NCI-H2081 treated with DMSO at 0.1 percent for 48 hours (cell line): ENCODE results near the gene GATA3.

Source experiments
- DNase-seq: peaks from one replicate; lab custom pipeline; 2025; lab: John Stamatoyannopoulos, UW

The GATA3 gene

DNA sequence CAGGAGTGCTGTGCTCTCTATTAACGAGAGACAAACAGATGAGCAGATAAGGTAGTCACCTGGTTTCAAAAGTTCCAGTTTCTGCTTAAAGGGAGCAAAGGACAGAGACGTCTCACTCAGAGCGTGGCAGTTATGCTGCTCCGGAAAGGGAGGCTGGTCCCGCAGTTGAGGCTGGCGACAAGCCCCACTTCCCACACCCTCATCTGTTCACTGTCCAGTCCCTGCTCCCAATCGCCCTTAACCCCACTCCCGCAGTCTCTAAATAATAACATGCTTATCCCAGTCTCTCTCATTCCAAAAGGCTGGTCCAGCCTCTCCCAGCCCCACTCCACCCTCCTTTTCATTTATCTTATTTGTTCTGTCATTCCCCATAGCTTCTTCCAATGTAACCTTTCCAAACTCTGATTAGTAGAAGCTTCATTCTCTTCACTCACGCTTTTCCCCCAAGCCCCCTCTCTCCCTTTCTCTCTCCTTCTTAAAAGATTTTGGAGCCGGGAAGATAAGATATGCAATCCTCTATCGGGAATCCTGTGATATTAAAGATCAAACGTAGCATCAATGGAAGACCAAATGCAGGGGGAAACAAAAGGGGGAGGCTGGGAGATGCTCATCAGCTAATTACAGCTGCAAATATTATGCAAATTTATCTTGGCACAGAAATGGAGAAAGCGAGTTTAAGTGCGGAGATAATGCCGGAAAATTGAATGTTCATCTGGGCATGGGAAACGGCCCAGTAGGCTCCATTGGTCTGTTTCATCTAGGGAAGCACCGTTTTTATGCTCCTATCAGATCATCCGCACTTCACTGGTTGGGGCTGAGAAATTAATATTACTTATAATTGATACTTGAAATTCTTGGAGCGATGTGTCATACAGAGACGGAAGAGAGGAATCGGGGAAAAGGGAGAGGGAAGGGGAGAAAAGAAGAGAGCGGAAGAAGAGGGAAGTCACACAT, 16.3 kb upstream of the GATA3 start:
- DNase-seq: no peak

DNA sequence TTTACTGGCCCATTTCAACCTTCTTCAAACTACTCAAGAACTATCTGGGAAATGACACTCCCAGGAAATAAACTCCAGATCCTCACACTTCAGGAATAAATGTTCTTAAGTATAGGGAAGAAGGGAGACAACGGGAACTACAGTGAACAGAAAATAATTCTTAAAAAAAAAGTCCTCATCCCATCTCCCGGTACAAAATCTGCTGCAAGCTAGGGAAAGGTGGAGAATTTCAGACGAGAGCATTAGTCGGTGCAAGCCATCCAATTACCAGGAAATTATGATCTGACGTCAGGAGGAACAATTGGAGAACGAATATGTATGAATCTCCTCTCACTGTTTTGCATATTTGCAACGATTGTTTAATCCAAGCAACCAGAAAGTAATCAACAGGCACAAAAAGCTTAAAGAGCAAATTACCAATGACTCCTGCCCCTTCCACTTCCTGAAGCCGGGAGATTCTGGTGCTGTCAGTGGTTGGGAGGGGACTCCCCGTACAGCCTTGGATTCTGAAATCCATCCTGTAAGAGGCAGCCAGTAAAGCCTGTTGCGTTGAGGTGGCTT, 15.1 kb upstream of the GATA3 start:
- DNase-seq: no peak

DNA sequence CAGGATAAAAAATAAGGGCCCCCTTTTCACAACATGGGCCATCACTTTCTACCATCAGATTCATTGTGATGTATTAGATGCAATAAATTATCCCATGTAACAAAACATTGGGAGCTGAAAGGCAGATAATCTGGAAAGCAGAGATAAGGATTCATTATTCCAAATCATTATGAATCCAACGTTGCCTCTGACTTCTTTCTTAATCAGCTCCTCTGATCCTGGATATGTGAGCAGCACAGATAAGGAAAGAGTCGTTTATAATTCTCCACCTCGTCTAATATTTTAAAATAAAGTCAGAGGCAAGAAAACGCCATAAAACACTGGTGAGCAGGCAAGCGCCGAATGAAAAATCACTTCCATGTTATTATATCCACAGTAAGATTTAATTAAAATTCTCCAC, 13.8 kb upstream of the GATA3 start:
- DNase-seq: no peak

DNA sequence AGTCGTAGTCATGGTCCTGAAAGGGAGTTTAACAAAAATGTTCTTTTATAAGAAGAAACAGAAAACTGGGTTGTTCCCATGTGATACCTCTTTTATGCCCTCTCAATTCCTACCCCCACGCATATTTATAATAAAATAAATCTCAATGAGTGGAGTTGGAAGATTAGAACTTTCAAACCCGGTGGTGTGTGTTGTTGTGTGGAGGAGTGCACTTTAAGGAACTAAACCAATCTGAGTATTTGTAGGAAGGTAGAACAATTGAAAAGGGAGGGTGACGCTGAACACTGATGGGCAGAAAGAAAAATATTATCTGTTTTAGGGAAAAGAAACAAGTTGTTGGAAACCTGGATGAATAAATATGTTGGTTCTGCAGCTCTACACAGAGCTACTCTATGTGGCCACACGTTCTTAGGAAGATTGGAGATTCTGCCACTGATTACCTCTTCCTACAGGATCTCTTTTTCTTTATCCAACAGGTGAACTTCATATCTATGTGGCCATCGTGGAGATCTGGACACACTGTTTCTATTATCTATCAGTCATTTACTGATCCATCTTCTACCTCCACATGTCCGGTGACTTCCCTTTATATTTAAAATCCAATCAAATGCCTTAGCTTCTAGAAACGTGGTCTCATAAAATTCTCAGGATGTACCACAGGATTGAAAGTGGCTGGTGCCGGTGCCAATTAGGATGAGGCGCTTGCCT, 13.1 kb upstream of the GATA3 start:
- DNase-seq: no peak

DNA sequence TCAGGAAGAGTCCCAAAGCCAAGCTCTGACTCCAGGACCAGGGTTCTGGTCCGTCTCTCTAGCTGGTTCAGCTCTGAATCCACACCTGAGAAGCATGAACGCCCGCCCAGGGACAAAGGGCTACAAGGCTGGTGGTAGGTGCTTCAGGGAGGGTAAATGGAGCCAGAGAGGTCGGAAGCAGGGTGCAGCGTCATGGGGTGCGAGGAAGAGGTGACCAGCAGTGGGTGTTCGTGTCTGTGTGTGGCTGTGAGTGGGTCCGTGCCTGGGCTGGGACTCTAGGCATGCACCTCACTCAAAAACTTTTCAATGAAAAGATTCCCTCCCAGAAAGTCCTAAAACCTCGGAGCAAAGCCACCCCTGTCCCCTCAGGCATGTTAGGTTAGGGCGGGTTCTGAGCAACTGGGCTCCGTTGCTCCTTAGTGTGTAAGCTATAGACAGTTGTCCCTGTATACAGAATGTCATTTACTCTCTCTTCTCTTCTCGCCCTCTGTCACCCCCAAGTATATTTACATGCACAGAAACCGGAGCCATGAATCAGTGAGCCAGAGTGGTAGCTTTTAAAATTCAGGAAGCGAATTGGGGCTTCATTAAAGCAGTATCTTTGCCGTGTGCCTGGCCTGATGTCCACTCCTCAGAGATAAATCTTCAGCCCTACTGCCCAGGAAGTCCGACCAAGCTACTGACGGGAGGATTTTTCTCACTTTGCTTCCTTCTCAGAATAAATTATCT, 12.3 kb upstream of the GATA3 start:
- DNase-seq: no peak

DNA sequence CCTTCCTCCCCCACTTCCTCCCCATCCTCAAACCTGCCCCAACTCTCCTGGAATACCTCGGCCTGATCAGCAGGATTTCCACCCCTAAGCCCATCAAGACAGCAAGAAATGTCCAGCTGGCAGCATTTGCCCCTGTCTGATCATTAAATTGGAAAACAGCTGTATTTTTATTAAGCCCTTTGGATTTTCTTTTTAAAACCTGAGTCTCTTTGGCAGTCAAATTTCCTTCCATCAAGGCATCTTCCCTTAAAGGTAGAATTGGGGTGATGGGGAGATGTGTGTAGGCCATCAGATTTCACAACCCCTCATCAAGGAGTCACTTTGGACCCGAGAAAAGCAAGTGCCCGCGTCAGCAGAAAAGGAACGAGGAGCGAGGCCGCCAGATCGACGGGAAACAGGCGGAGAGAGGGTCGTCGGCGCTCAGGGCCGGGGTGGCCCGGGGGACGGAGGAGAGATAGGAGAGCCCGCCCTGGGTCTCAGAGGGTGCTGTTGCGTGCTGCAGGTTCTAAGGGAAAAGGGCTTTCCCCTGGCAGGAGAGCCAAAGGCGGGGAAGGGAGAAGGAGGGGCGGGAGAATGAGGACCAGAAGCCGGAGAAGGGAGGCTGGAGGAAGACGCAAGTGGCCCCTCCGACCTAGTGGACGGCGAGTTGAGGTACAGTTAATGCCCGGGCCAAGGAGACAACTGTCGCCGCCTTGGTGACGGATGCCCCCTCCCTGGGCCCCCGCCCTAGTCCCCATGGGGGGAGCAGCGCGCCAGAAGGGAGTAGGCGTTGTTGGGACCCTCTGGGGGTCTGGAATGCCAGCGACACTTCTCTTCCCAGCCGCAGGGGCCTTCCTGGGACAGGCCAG, 11.5 kb upstream of the GATA3 start:
- DNase-seq: no peak

DNA sequence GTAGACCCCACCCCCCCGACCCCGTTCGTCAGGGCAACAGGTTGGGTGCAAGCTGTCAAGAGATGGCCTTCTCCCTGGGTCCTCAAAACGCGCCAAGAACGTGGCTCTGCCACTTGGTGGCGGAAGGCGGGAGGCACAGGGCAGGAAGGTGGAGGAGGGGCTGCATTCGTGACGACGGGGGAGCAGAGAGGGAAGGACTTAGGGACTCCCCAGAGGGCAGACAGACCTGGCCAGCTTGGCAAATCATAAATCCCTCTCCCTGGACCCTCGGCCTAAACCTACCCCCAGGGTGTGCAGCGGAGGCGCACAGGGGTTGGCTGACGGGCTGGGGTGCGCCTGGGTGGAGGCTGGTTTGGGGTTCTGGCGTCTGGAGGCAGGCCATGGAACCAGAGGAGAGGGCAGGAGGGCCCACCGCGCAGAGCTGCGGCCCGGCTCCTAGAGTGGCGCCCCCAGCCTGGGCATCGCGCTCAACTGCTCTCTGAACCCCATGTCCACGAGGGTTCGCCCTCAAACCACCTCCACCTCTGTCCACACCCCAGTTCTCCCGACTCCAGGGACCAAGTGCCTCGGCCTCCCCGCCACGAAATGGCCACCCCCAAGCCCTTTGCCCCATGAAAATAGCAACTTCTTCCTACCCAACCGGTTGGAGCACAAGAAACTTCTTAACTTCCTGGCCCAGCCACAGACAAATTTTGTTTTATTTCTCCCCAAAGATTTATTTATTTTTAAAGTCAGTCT, 10.8 kb upstream of the GATA3 start:
- no peak for DNase-seq

DNA sequence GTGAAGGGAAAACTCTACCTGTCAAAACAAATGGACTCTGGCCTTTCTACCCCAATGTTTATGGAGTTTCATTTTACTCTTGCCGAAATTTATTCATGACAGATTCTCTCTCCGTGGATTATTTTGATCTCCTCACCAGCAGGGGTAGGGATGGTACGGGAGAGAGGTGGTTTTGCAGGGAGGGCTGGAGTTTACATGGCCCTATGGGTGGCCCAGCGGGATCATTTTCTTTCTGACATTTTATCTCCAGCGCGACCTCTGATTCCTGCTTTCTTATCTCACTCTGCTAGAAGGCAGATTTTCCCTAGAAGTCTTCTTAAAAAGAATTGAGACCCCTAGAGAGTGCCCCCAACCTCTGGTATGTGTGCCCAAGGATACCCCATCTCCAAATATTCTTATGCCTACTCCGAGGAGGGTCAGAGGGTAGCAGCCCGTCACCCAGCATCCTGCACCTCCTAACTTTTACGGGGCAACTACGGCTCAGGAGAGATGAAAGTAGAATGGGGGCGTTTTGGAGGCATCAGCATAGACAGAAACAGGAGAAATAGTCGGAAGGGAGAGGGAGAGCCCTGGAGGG, 10.1 kb upstream of the GATA3 start:
- DNase-seq: no peak

DNA sequence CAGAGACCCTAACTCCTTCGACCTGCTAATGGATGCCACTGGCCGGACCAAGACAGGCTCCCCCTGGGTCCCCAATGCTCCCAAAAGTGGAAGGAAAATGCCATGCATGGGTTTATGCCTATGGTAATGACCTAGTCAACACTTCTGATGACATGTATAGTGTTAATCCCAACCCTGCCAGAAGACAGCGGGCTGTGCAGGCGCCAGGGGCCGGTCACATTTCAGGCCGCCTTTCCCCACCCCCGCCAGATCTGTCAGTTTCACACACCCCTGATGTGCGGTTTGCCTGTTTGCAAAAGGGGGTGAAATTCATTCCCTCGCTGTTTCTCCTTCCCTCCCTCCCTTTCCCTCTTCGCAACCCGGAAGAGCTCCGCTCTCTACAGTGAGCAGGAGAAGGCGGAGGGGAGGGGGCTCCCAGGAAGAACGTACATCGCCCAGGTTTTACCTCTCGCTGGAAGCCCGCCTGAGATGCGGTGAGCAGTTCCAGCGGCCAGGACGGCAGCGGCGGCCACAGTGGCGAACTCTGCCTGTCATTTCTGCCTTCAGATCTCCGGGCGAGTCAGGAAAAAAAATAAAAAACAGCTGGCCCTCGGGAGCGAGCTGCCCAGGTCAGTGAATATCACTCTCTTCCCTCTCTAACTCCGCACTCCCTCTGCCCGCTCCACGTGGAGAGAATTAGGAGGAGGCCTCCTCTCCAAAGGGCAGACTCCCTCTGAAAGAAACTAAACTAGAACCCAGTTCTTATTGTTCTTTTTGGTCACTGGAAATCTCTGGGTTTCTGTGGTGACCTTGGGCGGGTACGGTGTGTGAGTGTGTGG, 9.4 kb upstream of the GATA3 start:
- DNase-seq: no peak

DNA sequence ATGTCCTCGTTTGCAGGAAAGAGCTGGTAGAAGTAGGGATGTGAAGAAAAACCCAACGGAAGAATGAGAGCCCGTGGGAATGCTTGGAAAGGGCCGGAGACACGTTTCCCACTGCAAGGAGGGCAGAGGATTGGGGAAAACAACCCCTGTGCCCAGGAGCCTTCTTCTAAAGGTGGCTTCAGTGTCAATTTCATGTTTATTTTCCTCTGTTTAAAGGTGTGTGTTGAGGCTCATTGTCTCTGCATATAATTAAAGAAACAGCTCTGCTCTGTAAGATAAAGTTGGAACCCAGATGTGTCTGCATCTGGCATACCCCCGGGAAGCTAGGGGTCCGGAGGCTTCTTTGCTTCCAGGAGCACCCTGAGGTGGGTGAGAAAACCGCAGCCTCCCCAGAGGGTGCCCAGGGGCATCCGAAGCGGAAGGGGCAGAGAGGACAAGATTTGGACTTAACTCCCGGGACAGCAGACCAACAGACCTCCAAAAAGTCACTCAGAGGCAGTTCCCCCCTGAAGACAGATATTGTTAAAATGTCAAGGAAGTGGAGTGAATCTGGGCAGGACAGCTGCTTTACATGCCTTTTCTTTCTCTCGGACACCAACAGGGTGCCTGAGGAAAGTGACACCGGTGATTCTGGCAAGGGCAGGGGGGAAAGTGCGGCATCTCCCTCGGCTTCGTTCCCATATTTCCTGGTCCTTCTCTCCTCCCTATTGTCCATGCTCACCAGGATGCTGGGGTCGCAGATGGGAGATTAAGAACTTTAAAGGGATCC, 8.6 kb upstream of the GATA3 start:
- DNase-seq: no peak

DNA sequence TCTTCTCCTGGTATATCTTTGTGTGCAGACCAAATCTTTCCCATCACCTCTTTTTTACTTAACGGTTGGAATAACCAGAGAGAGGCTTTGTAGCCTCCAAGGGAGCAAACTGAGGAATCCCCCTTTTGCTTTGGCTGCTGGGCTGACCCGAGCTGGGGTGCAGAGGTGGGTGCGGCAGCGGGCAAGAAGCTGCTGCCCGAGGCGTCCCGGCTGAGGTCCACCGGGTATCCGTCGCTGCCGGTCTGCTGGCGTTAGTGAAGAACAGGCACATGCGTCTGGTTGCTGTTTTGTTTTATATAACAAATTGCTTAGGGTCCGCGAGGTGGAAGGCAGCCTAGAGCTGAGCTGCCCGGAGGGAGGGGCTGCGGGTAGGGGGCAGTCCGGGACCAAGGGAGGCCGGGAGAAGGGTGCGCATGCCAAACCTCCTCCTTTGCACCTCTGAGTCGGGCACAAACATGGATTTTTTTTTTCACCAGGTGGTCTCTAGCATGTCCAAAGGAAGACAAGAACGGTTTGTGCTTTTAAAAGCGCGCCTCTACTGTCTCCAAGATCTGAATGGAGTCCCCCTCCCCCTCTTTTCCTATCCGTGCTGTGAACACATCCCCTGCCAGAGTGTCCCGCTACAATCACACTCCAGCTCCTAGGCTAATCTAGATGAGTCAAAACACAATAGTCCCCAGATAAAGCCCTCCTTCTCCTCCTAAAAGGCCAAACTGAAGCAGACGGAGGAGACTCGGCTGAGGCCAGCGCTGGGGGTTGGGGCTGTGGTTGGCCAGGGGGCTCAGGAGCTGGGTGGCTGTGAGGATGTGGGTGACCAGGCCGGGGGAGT, 6.8 kb upstream of the GATA3 start:
- no peak for DNase-seq

DNA sequence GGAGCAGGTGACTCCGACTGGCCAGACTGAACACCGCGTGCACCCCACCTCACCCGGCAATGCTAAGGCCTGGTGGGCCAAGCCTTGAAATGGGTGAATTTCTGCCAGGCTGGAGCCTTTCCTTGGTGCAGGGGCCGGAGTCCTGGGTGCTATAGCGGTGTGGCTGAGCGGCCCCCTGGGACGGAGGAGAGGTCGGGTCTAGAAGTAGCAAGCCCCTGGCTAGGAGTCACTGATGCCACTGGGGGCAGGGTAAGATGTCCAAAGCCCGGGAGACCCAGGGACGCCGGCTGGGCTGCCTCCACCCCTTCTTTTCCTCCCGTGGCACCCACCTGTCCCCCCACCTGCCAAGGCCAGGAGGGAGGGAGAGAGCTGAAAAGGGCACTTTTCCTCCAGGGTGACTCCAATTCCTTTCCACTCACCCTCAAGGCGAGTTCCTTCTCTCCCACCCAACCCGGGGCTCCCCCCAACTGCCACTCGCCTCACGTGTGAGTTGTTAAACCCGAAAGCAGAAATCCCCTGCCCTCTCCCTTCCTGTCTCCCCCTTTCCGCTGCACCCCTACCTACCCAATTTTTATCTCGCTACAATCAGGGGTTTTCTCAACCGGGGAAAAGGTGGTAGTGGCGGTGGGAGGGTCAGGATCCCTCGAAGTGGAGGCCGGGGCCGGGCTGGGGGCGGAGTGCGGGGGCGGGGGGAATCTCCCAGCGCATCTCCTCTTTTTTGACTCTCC, 6.0 kb upstream of the GATA3 start:
- no peak for DNase-seq

DNA sequence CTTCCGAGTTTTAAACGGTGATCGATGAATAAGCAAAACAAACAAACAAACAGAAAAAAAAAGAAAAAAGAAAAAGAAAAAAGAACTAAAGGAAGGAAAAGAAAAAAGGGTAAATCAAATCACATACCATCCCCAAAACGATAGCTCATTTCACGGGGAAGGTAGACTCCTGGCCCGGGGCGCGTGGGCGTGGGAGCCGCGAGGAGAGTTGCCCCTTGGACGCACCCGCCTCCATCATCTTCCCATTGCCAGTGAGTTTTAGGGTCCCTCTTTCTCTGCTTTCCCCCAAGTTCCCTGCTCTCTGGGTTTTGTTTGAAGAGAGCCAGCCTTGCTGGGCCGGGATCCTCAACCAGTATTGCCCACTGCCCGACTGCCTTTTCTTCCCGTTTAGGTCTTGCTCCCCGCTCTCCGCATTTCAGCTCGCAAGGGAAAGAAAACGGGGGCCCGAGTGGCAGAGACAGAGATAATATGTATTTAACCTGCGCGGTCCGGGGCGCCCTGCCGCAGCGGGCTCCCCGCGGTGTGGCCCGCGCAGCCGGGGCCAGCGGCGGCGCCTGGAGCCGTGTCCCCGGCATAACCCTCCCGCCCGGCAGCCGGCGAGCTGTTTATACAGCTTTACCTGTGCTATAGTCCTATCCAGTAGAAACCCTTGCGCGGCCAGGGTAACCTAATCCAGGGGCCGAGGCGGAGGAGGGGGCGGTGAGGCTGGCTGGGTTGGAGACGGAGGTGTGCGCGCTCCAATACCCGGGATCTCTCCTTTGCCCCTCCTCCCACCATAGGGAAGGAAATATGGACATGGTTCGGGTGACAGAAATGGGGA, 5.2 kb upstream of the GATA3 start:
- DNase-seq: no peak

DNA sequence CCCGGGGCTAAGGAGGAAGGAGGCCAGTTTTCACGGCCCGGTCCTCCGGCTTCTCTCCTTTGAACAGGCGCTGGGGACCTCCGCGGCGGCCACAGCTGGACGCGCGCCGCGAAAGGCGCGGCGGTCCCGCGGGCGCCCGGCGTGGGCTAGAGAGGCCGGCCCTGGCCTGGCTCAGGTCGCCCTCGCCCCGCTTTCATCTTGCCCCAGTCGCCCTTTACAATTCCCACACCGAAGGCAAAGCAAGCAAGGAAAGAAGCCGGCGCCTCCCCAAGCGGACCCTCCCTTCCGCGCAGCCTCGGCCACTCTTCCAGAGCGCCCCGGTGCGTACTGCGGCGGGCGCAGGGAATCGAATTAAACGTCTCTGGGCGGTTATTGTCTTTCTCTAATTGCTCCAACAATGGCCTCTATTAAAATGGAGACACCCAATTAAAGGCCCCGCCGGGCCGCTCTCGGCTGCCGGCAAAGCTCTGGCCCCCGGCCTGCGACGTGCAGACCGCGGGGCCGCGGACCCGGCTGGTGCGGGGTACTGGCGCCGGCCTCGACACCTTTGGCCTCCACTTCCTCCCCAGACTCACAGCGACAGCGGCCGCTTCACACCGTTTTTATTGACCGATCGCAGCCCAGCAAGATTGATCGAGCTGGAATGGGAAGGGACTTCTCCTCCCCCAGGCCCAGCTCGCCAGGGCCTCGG, 4.5 kb upstream of the GATA3 start:
- DNase-seq: no peak

DNA sequence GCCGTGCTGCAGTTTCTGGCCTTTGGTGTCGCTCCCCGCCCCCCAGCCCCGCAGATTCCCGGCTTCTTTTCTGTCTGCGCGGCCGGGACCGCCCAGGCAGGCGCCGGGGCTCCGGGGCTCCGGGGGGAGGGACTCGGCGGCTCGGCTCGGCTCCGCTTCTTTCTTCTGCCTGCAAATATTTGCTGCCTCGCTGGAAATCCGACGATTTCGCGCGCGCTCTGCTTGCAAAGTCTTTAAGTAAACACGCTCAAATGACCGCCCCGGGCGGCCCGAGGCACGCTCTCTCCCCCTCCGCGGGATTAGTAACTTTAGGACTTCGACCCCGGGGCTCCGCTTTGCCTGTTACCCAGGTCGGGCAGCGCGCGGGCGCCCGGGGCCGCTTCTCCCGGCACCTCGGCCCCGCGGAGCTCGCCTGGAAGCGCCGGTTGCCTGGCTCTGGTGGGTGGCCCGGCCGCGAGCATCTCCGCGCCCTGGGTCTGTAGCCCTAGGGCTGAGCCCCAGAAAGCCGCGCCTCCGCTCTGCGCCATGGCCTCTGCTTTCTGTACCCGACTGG, 3.9 kb upstream of the GATA3 start:
- DNase-seq: no peak
